ENCODE measurements around the gene FAM114A2. TPM values are rescaled to one million over a fixed set of nuclear protein-coding genes. Genes with fewer than 3 reads are reported as not detected.

Gene FAM114A2
- total RNA-seq, 2 donors from 2014 or later: 23.2 to 25.0 TPM

DNA sequence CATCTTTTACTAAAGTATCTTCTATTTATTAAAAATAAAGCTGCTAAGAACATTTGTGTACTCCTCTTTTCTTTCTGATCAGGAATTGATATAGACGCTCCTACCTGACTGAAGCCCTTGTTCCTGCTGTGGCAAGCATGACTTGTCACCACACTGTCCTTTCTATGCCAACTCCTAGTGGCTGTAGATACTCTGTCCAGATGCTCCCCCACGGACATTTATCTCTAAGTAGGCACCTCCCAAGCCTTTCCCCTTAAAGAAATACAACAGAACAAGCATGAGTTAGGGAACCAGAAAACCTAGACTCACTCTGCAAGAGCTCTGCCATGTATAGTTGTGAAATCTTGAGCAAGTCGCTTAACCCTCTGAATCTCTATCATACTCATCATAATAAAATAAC is 53.2 kb downstream of the FAM114A2 start:
- Mint-ChIP-seq H3K9me3 (no peaks in the 10 kb centered on the region), H3K27ac (no peak overlapping the region), H3K4me1 (no peaks in the 10 kb centered on the region), H3K27me3 (no peaks in the 10 kb centered on the region), H3K4me3 (no peak overlapping the region), H3K36me3 (ENCODE audit: low read depth) (peaks cover 4% of the 10 kb centered on the region)
- no peak for ATAC-seq (replicated peaks)

- no peaks in the 10 kb centered on the region for H3K36me3 Mint-ChIP-seq (ENCODE audit: low read depth)
- ATAC-seq (replicated peaks): no peak
- no peaks in the 10 kb centered on the region for H3K4me1 Mint-ChIP-seq
- H3K9me3 Mint-ChIP-seq: no peaks in the 10 kb centered on the region
- no peaks in the 10 kb centered on the region for H3K27me3 Mint-ChIP-seq
- H3K27ac Mint-ChIP-seq: no peak overlapping the region
- H3K4me3 Mint-ChIP-seq: no peak overlapping the region
Observed at GRCh38 chr5:153983885-153984284, 54.8 kb downstream of the FAM114A2 start.

- Mint-ChIP-seq H3K9me3 (no peaks in the 10 kb centered on the region), H3K36me3 (ENCODE audit: low read depth) (no peaks in the 10 kb centered on the region), H3K27me3 (no peaks in the 10 kb centered on the region), H3K4me1 (no peaks in the 10 kb centered on the region), H3K4me3 (no peak overlapping the region), H3K27ac (no peak overlapping the region)
- ATAC-seq (replicated peaks): no peak
Observed at GRCh38 chr5:153981905-153982605, 56.7 kb downstream of the FAM114A2 start.

DNA sequence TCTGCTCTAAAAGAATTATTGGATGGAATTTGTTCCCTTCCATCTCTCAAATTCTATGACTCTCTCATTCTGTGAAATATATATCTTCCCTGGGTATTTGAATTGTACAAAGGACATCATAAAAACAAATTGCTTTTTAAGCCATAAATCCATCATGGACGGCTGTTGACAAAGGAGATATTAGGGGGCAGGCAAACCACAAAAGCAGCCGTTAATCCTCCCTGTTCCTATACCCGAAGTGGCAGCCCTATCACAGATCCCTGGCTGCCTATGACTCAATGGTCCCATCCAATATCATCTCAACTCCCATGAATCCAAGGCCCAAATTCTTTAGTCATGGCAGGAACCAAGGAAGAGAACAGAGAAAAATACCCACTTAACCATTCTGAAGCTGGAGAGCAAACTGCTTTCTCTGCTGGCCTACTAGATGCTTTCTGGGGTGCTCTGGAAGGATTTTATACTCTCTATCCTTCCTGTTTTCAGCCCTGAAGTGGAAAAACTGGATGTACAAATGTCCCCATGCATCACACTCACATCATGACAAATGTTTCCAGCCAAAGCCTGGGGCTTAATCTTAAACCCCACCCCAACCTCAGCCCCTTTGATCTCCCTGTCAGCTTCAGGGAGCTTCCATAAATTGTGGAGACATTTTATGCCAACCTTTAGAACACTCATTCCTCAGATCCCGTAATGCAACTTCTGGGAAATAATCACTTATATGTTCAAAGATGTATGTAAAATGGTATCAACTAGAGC is 59.5 kb downstream of the FAM114A2 start:
- ATAC-seq (replicated peaks): no peak
- Mint-ChIP-seq H3K4me1 (no peaks in the 10 kb centered on the region), H3K36me3 (ENCODE audit: low read depth) (no peaks in the 10 kb centered on the region), H3K9me3 (no peaks in the 10 kb centered on the region), H3K27ac (no peak overlapping the region), H3K27me3 (peaks cover 3% of the 10 kb centered on the region), H3K4me3 (no peak overlapping the region)

DNA sequence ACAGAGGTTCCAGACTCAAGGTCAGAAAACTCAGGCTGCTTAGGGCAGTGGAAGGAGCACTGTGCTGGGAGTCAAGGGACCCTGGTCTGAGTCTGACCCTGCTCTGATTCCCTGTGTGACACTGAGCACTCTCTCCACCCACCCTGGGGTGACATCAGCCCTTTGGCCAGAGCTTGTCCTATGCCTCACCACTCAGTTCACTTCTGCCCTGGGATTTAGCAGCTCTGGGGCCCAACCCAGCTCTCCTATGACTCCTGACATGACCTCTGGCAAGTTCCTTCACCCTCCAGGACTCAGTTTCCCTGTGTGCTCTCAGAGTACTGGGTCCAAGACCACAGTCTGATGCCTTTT is 63.9 kb downstream of the FAM114A2 start:
- H3K9me3 Mint-ChIP-seq: no peaks in the 10 kb centered on the region
- no peak for ATAC-seq (replicated peaks)

DNA sequence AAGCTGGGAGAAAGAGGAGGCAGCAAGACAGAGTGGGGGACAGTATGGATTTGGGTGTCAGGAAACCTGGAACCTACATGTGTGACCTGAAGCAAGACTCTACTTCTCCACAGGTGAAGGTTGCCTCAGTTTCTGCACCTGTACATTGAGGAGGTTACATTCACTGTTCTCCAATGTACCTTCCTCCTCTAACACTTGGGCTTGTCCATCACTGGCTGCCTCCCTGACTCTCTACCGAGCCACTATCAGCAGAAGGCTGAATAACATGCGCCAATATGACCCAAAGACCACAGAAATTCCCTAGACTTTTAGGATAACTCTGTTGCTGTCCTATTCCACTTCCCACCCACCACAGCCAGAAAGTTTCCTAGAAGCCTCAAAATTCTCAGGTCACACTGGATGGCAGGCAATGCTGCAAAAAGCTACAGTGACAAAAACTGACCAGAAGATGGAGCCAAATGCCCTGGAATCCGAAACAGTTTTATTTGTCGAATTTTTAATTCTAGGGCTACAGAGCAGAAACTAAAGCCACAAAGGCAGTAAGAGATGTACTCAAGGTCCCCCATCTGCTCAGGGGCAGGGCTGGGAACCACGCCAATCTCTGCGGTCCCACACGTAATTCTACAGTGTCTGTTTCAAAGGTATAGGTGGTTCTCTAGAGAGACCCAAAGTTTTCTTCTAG is 64.4 kb downstream of the FAM114A2 start:
- Mint-ChIP-seq H3K27me3 (peaks cover 6% of the 10 kb centered on the region), H3K36me3 (ENCODE audit: low read depth) (no peaks in the 10 kb centered on the region), H3K4me1 (no peaks in the 10 kb centered on the region), H3K4me3 (no peak overlapping the region), H3K9me3 (no peaks in the 10 kb centered on the region), H3K27ac (no peak overlapping the region)
- peak; percentile 39 for ATAC-seq (replicated peaks)

More for the DNA sequence above, 63.9 kb downstream of the FAM114A2 start:
- no peak overlapping the region for H3K4me3 Mint-ChIP-seq
- peaks cover 6% of the 10 kb centered on the region for H3K27me3 Mint-ChIP-seq
- H3K27ac Mint-ChIP-seq: no peak overlapping the region
- no peaks in the 10 kb centered on the region for H3K36me3 Mint-ChIP-seq (ENCODE audit: low read depth)
- H3K4me1 Mint-ChIP-seq: no peaks in the 10 kb centered on the region

DNA sequence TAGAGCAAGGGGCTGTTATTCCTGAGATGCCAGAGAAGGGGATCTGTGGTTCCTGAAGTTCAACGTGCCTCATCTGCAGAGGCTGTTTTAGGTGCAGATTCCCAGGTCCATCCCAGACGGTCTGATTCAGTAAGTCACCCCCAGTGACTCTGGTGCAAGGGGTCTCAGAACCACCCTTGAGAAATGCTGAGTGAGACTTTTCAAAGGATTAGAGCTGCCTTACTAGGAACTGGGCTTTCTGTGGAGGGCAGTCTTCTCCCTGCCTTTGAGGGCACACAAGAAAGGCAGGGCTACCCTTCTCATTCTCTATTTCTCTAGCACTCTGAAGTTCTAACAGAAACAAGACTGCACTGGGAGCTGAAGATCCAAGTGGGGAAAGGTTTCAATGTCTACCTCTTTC is 66.5 kb downstream of the FAM114A2 start:
- no peak for ATAC-seq (replicated peaks)
- Mint-ChIP-seq H3K27ac (no peak overlapping the region), H3K27me3 (peaks cover 9% of the 10 kb centered on the region), H3K36me3 (ENCODE audit: low read depth) (no peaks in the 10 kb centered on the region), H3K4me3 (no peak overlapping the region), H3K4me1 (no peaks in the 10 kb centered on the region), H3K9me3 (no peaks in the 10 kb centered on the region)

GRCh38 chr5:153970496-153970895 is 68.2 kb downstream of the FAM114A2 start:
- Mint-ChIP-seq H3K27ac (no peak overlapping the region), H3K36me3 (ENCODE audit: low read depth) (no peaks in the 10 kb centered on the region), H3K9me3 (no peaks in the 10 kb centered on the region), H3K4me1 (no peaks in the 10 kb centered on the region), H3K4me3 (no peak overlapping the region), H3K27me3 (peaks cover 9% of the 10 kb centered on the region)
- no peak for ATAC-seq (replicated peaks)

- no peak for ATAC-seq (replicated peaks)
- Mint-ChIP-seq H3K4me1 (no peaks in the 10 kb centered on the region), H3K9me3 (no peaks in the 10 kb centered on the region), H3K36me3 (ENCODE audit: low read depth) (no peaks in the 10 kb centered on the region), H3K27ac (no peak overlapping the region), H3K4me3 (no peak overlapping the region), H3K27me3 (peaks cover 6% of the 10 kb centered on the region)
Observed at GRCh38 chr5:153969563-153969895, 69.2 kb downstream of the FAM114A2 start.

- Mint-ChIP-seq H3K27me3 (peaks cover 6% of the 10 kb centered on the region), H3K27ac (no peak overlapping the region), H3K4me1 (no peaks in the 10 kb centered on the region), H3K36me3 (ENCODE audit: low read depth) (no peaks in the 10 kb centered on the region), H3K4me3 (no peak overlapping the region), H3K9me3 (no peaks in the 10 kb centered on the region)
- no peak for ATAC-seq (replicated peaks)
Observed at GRCh38 chr5:153968761-153969562, 69.7 kb downstream of the FAM114A2 start.

DNA sequence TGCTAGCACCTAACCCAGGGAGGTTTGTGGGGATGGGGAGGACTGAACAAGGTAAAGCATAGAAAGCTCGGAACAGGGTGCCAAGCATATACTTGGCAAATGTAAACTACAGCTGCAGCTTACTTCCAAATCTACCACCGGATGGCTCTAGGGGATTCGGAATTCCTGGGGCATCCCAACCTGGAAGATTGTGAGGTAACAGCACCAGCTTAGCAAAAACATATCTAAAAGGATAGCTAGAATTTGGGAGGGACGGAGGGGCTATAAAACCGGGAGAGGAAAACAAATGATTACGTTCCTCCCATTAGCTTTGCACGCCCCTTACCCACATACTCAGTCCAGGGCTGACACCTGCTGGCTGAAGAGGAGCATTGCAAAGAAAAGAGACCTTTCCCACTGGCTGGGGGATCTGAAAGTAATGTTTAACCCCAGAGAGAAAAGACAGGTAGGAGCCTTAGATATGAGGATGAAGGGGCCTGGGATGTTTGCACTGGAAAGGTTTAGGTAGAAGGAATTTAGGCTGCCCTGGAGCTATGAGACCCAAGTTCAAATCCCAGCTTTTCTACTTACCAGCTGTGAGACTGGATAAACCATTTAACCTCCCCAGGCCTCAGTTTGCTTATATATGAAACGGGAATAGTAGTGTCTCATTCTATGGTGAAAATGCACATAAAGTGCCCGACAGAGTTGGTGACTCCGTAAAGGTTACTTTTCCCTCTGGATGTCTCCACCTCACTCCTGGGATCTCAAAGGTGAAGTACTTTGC is 73.6 kb downstream of the FAM114A2 start:
- Mint-ChIP-seq H3K36me3 (ENCODE audit: low read depth) (no peaks in the 10 kb centered on the region), H3K4me1 (no peaks in the 10 kb centered on the region), H3K9me3 (no peaks in the 10 kb centered on the region), H3K4me3 (no peak overlapping the region), H3K27me3 (peaks cover 3% of the 10 kb centered on the region), H3K27ac (no peak overlapping the region)
- peak; percentile 37 for ATAC-seq (replicated peaks)

DNA sequence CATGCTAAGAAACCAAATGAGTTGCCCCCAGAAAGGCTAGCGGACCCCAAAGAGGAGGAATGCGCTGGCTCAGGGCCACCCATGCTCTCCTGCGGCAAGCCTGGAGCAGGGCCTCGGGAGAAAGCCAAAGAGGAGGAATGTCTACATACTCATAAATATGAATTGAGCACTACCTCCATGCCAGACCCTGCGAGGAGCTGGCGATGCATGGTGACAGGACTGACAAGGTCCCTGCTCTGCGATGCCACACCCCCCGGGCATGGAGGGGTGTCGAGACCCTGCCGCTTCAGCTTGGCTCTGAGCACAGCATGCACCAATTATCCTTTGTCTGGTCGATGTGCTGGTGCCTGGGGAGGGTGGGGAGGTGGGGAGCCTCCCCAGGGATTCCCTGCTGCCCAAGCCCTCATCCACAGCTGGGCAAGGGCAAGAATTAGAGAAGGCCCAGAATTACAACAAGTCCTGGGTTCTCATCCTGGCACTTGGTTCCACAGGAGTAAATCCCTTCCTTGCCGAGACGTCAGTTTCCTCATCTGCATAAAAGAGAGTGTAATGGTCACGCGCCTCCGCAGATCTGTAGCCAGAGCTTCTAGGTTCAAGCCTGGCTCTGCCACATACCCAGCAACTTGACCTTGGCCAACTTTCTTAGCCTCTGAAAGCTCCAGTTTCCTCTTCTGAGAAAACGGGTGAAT is 74.4 kb downstream of the FAM114A2 start:
- H3K27ac Mint-ChIP-seq: no peak overlapping the region
- H3K4me1 Mint-ChIP-seq: no peaks in the 10 kb centered on the region
- ATAC-seq (replicated peaks): no peak
- no peak overlapping the region for H3K4me3 Mint-ChIP-seq
- H3K36me3 Mint-ChIP-seq (ENCODE audit: low read depth): no peaks in the 10 kb centered on the region
- H3K27me3 Mint-ChIP-seq: peaks cover 7% of the 10 kb centered on the region
- no peaks in the 10 kb centered on the region for H3K9me3 Mint-ChIP-seq

DNA sequence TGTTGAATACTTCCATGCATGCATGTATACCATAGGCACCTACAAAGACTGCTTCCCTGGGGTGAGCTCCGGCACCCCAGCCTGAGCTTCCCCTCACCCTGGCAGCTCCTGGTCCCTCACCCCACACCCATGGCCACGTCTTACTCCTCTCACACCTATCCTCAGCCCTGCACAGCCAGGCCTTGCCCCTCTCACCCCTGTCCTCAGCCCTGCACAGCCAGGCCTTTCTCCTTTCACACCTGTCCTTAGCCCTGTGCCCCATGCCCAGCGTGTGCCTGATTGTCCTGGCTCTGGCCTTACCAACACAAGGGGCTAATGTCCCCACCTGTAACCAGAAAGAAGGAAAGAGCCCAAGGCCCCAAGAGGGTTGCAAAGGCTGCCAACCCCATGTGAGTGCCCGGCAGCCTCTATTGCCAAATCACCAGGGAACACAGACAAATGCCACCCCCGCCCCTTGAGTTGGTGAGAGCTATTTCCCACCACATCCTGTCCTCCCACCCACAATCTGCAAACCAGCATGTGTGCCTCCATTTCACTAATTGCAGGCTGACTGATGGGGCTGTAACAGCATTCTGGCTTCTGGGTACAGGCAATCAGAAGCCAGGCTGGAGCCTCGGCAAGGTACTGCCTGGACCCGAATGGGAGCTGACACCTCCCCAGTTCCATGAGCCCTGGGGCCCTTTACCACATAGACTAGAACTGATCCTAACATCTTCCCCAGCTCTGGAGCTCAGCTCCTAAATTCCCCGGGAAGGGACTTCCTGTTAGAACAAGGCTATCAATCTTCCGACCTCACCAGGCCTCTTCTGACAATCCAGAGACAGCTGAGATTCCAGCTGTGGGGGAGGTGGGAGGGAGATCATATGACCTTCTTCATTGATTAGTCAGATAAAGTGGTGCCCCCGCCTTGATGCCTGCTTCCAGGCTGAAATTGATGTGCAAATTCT is 78.2 kb downstream of the FAM114A2 start:
- Mint-ChIP-seq H3K4me1 (no peaks in the 10 kb centered on the region), H3K9me3 (no peaks in the 10 kb centered on the region), H3K4me3 (no peak overlapping the region), H3K27ac (no peak overlapping the region), H3K27me3 (peaks cover 4% of the 10 kb centered on the region), H3K36me3 (ENCODE audit: low read depth) (no peaks in the 10 kb centered on the region)
- ATAC-seq (replicated peaks): no peak
